ENCODE results near the gene DRAXIN.

- TF ChIP-seq, protein P1, sequence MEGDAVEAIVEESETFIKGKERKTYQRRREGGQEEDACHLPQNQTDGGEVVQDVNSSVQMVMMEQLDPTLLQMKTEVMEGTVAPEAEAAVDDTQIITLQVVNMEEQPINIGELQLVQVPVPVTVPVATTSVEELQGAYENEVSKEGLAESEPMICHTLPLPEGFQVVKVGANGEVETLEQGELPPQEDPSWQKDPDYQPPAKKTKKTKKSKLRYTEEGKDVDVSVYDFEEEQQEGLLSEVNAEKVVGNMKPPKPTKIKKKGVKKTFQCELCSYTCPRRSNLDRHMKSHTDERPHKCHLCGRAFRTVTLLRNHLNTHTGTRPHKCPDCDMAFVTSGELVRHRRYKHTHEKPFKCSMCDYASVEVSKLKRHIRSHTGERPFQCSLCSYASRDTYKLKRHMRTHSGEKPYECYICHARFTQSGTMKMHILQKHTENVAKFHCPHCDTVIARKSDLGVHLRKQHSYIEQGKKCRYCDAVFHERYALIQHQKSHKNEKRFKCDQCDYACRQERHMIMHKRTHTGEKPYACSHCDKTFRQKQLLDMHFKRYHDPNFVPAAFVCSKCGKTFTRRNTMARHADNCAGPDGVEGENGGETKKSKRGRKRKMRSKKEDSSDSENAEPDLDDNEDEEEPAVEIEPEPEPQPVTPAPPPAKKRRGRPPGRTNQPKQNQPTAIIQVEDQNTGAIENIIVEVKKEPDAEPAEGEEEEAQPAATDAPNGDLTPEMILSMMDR (IDR thresholded peaks at IDR 0.05; ENCODE audit: extremely low read depth in 1 of 2, insufficient read depth in 1 of 2, low read depth in 1 of 2, low read length in 2 of 2) = peak in 1 of 2 donors; percentile 29
- no peak for TF ChIP-seq EZH2 (IDR thresholded peaks at IDR 0.05; ENCODE audit: borderline replicate concordance, low read depth, low read length, severe bottlenecking)
- TF ChIP-seq, protein P2, sequence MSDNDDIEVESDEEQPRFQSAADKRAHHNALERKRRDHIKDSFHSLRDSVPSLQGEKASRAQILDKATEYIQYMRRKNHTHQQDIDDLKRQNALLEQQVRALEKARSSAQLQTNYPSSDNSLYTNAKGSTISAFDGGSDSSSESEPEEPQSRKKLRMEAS (IDR thresholded peaks at IDR 0.05; ENCODE audit: insufficient read depth, insufficient read length) = peak; percentile 94
- TF ChIP-seq POLR2A (IDR thresholded peaks at IDR 0.05; ENCODE audit: low read depth, low read length) = no peak
- TF ChIP-seq POLR2AphosphoS5 (IDR thresholded peaks at IDR 0.05; ENCODE audit: insufficient read depth, low read depth, low read length) = no peak
- no peak for TF ChIP-seq JUN (IDR thresholded peaks at IDR 0.05; ENCODE audit: borderline replicate concordance, insufficient read depth, insufficient read length, low read depth)
Observed at GRCh38 chr1:11735854-11736745, 44.6 kb downstream of the DRAXIN start, which contains the start of gene AGTRAP.
